Measurements from ENCODE around the gene MRE11. TPM values are rescaled to one million over a fixed set of nuclear protein-coding genes. Genes with fewer than 3 reads are reported as not detected.

The MRE11 gene
- total RNA-seq, 4 donors from 2014 or later = 11.7 to 25.3 (median 13.4) TPM

DNA sequence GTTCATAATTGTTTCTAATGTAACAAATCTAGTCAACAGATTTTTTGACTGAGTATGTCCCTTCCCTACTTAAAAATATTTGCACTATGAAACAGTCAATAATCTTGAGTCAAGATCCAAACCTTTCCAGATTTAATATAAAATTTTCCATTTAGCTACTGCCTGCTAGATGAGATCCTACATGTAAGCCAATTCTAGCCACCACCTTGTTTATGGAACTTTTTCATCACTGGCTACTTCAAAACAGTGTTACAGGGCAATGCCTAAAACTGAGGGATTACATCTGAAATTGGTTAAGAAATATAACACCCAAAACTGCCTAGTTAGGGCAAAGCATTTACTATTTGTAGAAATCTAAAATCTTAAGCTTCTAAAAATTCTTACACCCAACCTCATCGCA is 39.6 kb upstream of the MRE11 start:
- no peak for TF ChIP-seq POLR2A (IDR thresholded peaks at IDR 0.05)
- TF ChIP-seq, protein P1, sequence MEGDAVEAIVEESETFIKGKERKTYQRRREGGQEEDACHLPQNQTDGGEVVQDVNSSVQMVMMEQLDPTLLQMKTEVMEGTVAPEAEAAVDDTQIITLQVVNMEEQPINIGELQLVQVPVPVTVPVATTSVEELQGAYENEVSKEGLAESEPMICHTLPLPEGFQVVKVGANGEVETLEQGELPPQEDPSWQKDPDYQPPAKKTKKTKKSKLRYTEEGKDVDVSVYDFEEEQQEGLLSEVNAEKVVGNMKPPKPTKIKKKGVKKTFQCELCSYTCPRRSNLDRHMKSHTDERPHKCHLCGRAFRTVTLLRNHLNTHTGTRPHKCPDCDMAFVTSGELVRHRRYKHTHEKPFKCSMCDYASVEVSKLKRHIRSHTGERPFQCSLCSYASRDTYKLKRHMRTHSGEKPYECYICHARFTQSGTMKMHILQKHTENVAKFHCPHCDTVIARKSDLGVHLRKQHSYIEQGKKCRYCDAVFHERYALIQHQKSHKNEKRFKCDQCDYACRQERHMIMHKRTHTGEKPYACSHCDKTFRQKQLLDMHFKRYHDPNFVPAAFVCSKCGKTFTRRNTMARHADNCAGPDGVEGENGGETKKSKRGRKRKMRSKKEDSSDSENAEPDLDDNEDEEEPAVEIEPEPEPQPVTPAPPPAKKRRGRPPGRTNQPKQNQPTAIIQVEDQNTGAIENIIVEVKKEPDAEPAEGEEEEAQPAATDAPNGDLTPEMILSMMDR (IDR thresholded peaks at IDR 0.05) = no peak
- H3K4me3 ChIP-seq (ENCODE audit: low read depth, poor library complexity, severe bottlenecking) = no peak overlapping the region
- no peak for DNase-seq (ENCODE audit: low spot score in 2 of 2)
- WGBS, 2 donors = 72 to 82% methylated on average over 1 of the region's 1 CpG
- intact Hi-C loops (cut with DNase I; ENCODE audit: low total_unique reads) = no loop called here

DNA sequence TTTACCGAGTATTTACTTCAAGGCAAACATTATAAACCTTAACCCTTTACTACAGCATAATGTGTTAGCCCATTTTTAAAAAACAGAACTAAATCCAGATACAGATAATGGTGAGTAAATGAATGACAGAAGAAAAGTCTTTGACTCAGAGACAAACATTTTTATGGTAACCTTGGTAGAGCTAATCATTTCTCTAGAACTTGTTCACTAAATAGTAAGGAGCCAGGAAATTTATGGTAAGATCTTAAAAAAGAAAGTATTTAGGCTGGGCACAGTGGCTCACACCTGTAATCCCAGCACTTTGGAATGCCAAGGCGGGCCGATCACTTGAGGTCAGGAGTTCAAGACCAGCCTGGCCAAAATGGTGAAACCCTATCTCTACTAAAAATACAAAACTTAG is 38.6 kb upstream of the MRE11 start:
- no peak overlapping the region for H3K4me3 ChIP-seq (ENCODE audit: low read depth, poor library complexity, severe bottlenecking)
- intact Hi-C loops (cut with DNase I; ENCODE audit: low total_unique reads) = no loop called here
- no peak for DNase-seq (ENCODE audit: low spot score in 2 of 2)
- WGBS, 2 donors = 88 to 94% methylated on average over 3 of the region's 3 CpGs
- TF ChIP-seq, protein P1 (IDR thresholded peaks at IDR 0.05) = no peak
- TF ChIP-seq POLR2A (IDR thresholded peaks at IDR 0.05) = no peak

DNA sequence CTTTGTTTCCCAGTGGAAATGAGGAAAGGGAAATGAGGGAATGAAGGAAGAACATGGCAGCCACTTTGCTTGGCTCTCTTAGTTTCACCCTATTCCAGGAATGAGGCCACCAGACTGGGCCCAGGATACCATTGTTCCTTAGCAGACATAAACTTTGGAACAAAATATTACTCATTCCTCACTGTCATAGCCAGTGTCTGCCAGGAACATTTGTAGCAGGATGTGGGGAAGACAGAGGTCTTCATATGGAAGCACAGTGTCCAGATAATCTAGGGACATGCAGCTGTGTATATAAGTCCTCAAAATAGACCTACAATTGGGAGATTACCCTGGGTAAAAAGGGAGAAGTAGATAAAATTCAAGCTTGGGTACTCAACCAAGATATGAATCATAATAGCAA is 34.9 kb upstream of the MRE11 start:
- no peak for DNase-seq (ENCODE audit: low spot score in 2 of 2)
- no peak for TF ChIP-seq POLR2A (IDR thresholded peaks at IDR 0.05)
- TF ChIP-seq, protein P1 (IDR thresholded peaks at IDR 0.05) = no peak
- H3K4me3 ChIP-seq (ENCODE audit: low read depth, poor library complexity, severe bottlenecking) = no peak overlapping the region
- intact Hi-C loops (cut with DNase I; ENCODE audit: low total_unique reads) = no loop called here

DNA sequence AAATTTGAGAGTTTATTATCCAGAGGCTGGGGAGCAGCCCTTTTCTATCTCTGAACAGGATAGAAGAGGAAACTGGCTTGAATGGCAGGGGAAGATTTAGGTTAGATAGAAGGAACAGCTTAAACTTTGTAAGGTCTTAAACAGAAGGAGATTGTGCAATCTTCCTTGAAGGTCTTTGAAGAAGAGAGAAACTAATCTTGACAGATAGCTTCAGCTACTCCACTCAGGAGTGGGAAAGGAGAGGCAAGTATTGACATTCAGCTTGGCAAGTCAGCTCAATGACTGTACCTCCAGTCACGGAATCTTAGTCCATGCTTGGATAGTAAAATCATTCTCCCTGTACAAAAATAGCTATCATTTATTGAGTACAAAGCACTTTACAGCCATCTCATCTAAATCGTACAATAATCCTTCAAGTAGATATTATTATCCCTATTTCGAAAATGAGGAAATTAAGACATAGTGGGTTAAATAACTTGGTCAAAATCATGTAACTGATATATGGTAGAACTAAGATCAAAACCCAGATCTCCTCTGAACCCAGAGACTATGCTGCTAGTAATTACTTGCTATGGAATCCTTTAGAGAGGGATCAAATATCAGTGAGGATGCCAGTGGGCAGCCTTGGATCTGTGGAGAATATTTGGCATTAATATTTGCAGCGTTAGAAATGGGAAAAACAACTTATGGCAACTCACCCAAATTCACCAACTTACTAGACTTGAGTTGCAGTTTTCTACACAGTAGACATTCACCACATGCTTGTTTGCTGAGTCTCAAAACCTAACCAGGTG is 33.2 kb upstream of the MRE11 start:
- WGBS, 2 donors = 39 to 44% methylated on average over 4 of the region's 4 CpGs
- TF ChIP-seq, protein P1 (IDR thresholded peaks at IDR 0.05) = no peak
- no peak for TF ChIP-seq POLR2A (IDR thresholded peaks at IDR 0.05)
- DNase-seq (ENCODE audit: low spot score in 2 of 2) = no peak
- H3K4me3 ChIP-seq (ENCODE audit: low read depth, poor library complexity, severe bottlenecking) = no peak overlapping the region
- intact Hi-C loops (cut with DNase I; ENCODE audit: low total_unique reads) = no loop called here

DNA sequence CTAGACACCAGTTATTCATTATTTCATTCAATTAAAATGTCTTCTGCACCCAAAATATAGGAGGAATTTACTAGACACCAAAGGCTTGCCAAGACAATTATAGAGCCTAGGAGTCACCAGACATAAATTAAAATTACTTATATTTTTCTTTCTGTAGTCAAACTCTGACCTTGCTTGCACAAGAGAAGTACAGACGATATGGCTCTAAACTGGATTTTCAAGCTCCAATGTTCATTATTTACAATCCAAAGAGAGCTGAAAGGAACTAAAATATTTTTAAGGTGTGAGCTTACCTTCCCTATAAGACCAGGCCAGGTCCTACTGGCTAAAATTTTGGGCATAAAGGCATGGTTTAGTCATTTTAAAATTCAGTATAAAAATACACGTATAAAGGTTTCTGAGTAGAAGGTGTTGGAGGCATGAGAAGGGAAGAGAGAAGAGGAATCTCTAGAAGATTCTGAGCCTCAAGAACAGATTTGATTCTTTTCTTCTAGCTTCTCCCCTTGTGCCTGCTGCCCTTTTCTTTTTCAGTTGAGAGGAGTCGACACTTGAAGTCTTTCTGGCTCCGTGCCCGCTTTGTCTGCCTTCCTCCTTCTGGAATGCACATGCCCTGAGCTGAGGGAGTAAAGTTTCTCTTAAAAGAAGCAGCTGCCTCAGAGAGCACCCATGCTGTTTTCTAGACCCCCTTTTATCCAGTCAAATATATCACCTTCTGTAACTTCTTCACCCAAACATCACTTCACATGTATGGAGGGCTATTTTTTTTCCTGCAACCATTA is 32.1 kb upstream of the MRE11 start:
- peak; percentile 54 to 91 for DNase-seq (ENCODE audit: low spot score in 2 of 2)
- WGBS, 2 donors = 26 to 31% methylated on average over 5 of the region's 5 CpGs
- intact Hi-C loops (cut with DNase I; ENCODE audit: low total_unique reads) = no loop called here
- no peak overlapping the region for H3K4me3 ChIP-seq (ENCODE audit: low read depth, poor library complexity, severe bottlenecking)
- TF ChIP-seq, protein P1 (IDR thresholded peaks at IDR 0.05) = no peak
- no peak for TF ChIP-seq POLR2A (IDR thresholded peaks at IDR 0.05)
